ENCODE measurements around the gene SFT2D1.
"Not testable (repeated sequence)": the region's sequence is repeated elsewhere in the genome, so short reads cannot be mapped to it uniquely, and the experiment has no call there.

SFT2D1 gene

DNA sequence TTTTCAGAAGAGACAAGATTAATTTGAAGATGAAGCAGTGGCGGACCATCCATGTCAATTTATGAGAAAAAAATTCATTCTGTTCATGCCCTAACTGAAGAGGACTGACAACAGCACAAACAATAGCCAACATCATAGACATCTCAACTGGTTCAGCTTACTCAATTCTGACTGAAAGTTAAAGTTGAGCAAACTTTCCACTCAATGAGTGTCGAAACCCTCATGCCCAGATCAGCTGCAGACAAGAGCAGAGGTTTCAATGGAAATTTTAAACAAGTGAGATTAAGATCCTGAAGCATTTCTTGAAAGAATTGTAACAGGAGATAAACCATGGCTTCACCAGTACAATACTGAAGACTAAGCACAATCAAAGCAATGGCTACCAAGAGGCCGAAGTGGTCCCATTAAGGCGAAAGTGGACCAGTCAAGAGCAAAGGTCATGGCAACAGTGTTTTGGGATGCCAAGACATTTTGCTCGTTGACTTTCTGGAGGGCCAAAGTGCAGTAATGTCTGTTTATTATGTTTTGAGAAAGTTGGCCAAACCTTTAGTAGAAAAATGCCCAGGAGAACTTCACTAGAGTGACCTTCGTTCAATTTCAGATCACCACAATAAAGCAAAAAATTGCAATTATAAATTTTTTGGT is 6.1 kb upstream of the SFT2D1 start:
- Mint-ChIP-seq H3K4me1 (peaks cover 17% of the 10 kb centered on the region), H3K4me3 (no peak overlapping the region), H3K9me3 (peaks cover 14 to 16% of the 10 kb centered on the region in 2 donors), H3K27ac (no peak overlapping the region), H3K27me3 (peaks cover 27% of the 10 kb centered on the region)
- DNase-seq: no peak
- peak; percentile 57 for ATAC-seq

DNA sequence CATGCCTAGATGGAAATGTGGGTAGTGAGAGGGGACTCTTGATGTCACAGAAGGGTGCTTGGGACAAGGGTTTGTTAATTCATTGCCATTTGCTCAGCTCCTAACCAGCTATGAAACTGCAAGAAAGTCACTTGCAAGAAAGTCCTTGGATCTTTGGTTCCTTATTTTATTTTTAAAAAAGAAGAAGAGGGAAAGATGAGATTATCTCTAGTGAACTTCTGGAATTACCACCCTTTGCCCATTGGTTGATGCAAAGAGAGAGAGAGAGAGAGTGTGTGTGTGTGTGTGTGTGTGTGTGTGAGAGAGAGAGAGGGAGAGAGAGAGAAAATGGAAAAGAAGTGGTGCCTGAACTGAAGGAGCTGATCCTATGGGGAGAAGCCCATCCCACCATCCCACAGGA is 4.6 kb upstream of the SFT2D1 start:
- H3K27ac Mint-ChIP-seq: peak overlapping the region in 1 of 2 donors; percentile 82
- no peak for DNase-seq
- H3K4me1 Mint-ChIP-seq: peaks cover 19% of the 10 kb centered on the region
- H3K27me3 Mint-ChIP-seq: peaks cover 21% of the 10 kb centered on the region
- peaks cover 14% of the 10 kb centered on the region in 2 donors for H3K9me3 Mint-ChIP-seq
- no peak overlapping the region for H3K4me3 Mint-ChIP-seq
- no peak for ATAC-seq

DNA sequence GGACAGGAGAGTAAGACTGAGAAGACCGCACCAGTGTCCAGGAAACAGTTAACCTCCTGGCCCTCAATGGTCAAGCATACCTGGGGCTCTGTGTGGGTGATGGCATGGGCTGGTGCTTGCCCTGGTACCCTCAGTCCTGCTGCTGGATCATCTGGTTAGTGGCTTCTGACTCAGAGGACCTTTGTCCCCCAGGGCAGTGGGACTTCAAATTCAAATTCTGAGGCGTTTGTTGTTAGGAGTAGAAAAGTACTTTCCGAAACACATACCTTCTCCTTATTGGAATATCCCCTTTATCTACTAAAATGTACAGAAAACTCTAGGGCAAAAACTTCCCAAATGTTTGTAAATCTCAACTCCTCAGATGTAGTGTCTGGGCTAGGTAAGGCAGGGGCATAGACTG is 4.1 kb upstream of the SFT2D1 start:
- Mint-ChIP-seq H3K27me3 (peaks cover 16% of the 10 kb centered on the region), H3K4me1 (peaks cover 19% of the 10 kb centered on the region), H3K27ac (no peak overlapping the region), H3K9me3 (peaks cover 8 to 10% of the 10 kb centered on the region in 2 donors), H3K4me3 (no peak overlapping the region)
- no peak for ATAC-seq
- DNase-seq: no peak

DNA sequence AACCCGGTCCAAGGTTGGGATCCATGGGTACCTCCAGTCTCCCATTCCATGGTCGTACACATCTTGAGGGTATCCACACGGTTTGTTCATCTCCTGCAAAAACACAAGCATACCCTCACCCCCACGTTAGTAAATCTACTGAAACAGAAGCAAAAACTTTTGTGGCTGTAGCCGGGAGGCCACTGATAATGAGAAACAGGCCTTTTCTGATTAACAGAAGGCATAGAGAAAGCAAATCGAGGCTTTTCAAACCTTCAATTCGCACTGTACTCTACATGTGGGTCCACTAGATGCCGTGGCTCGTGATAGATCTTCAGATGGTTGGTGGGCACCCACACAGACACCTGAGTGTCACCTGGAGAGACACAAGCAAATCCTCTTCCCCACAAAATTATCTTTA is 3.3 kb upstream of the SFT2D1 start:
- H3K9me3 Mint-ChIP-seq, H3K4me3 Mint-ChIP-seq, H3K27ac Mint-ChIP-seq, ATAC-seq, DNase-seq: not testable (repeated sequence)
- Mint-ChIP-seq H3K27me3 (peaks cover 14% of the 10 kb centered on the region), H3K4me1 (peaks cover 19% of the 10 kb centered on the region)

DNA sequence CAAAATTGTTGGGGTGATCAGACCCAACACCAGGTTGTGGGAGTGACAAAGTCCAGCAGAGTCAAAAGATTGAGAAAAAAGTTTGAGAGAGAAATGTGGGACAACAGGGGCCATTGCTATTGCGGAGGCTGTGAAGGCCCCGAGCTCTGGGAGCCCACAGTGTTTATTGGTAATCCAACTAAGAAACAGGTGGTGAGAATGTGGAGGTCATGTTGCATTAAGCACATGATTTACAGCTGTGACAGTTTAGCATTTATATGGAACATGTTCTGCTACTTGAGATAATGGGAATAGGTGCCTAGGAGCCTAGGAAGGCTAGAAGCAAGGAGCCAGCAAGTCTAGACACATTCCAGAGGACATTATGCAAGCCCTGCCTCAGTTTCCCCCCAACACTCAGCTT is 2.6 kb upstream of the SFT2D1 start:
- DNase-seq, ATAC-seq, H3K27me3 Mint-ChIP-seq, H3K9me3 Mint-ChIP-seq, H3K27ac Mint-ChIP-seq, H3K4me3 Mint-ChIP-seq: not testable (repeated sequence)
- peaks cover 19% of the 10 kb centered on the region for H3K4me1 Mint-ChIP-seq

DNA sequence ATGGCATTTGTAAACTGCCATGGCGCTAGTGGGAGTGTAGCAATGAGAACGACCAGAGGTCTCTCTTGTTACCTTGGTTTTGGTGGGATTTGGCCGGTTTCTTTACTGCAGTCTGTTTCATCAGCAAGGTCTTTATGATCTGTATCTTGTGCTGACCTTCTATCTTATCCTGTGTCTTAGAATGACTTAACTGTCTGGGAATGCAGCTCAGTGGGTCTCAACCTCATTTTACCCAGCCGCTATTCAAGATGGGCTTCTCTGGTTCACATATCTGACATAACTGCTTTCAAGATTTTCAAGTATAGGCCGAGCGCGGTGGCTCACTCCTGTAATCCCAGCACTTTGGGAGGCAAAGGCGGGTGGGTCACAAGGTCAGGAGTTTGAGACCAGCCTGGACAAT is 1.9 kb upstream of the SFT2D1 start:
- peaks cover 19% of the 10 kb centered on the region for H3K4me1 Mint-ChIP-seq
- H3K9me3 Mint-ChIP-seq: peaks cover under 1 to 2% of the 10 kb centered on the region in 2 donors
- ATAC-seq: no peak
- no peak for DNase-seq
- H3K27ac Mint-ChIP-seq: no peak overlapping the region
- no peak overlapping the region for H3K4me3 Mint-ChIP-seq
- H3K27me3 Mint-ChIP-seq: peaks cover 10% of the 10 kb centered on the region

DNA sequence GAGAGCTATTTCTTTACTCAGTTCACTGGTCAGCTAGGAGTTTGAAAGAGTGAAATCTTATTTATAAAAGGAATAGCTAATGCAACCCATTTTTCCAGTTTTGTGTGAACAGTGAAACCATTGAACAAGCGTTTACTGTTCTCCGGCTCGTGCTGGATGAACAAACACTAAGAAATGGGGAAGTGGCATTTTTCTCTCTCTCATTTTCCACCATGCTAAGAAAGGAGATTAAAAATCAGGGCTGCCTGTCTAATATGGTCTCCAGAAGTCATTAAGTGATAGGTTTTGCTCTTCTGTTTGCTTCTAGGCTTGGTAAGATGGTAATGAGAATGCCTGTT is 774 bp upstream of the SFT2D1 start:
- H3K27me3 Mint-ChIP-seq: peaks cover 10% of the 10 kb centered on the region
- ATAC-seq (no peak), DNase-seq (no peak)
- H3K4me3 Mint-ChIP-seq: peak overlapping the region; percentile 76 to 86
- peaks cover 14% of the 10 kb centered on the region for H3K4me1 Mint-ChIP-seq
- no peaks in the 10 kb centered on the region for H3K9me3 Mint-ChIP-seq
- peak overlapping the region in 1 of 2 donors; percentile 14 for H3K27ac Mint-ChIP-seq

DNA sequence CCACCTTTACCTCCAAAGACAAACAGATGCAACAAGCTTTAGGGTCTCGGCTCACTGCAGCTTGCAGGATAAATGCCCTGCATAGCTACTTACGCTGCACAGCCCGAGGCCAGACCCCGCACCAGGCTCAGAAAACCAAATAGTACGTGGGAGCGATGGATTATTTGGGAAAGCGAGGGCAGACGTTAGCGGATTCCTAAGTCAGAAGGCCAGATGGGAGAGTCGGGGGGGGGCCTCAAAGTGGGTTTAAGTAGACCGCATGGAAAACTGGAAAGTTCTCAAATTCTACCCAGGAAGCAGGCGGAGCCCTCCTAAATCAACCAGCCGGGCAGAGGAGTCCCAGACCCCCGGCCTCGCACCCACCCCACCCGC is 382 bp downstream of the SFT2D1 start:
- Mint-ChIP-seq H3K9me3 (no peaks in the 10 kb centered on the region), H3K4me3 (peak overlapping the region; percentile 76 to 86)
- DNase-seq: no peak

DNA sequence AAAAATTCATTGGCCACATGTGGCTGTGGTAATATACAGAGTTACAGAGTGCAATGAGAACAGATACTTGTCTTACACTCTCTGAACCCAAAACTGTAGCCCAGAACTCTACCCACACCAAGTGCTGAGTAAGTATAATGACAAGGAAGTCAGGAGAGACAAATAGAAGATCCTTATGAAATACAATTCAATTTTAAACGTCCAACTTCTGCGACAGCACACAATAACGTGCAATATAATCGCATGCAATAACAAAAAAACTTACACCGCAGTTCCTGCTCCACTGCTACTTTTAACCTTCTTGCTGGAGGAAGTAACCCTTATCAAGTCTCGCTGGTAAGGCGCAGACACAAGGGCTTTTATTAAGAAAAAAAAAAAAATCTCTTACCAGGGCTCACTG is 881 bp downstream of the SFT2D1 start:
- peaks cover 8% of the 10 kb centered on the region for H3K4me1 Mint-ChIP-seq
- H3K27me3 Mint-ChIP-seq: peaks cover 10% of the 10 kb centered on the region
- H3K27ac Mint-ChIP-seq: peak overlapping the region; percentile 72 to 88
- no peak for DNase-seq
- ATAC-seq: peak; percentile 21
- peak overlapping the region; percentile 76 to 86 for H3K4me3 Mint-ChIP-seq
- no peaks in the 10 kb centered on the region for H3K9me3 Mint-ChIP-seq

More for the DNA sequence above, 382 bp downstream of the SFT2D1 start:
- Mint-ChIP-seq H3K27me3 (peaks cover 10% of the 10 kb centered on the region), H3K4me1 (peaks cover 4% of the 10 kb centered on the region), H3K27ac (peak overlapping the region; percentile 72 to 88)
- peak; percentile 35 for ATAC-seq

DNA sequence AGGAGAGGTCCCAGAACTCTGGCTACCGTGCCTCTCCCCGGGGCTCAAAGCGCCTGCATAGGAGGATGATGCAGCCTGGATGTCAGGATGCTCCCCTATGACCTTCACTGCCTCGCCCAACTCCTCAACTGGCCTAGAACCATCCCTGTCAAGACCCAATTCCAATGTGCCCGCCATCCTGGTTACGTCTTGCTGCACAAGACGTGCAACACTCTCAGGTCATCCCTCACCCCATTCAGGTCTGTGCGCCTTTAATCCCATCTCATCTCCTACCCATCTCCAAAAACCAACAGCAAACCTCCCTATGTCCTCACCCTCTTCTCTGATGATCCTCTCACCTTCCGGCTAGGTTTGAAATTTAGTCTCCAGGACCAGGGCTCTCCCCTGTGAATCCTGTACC is 3.5 kb downstream of the SFT2D1 start:
- DNase-seq (no peak), ATAC-seq (no peak)
- H3K9me3 Mint-ChIP-seq: no peaks in the 10 kb centered on the region
- no peaks in the 10 kb centered on the region for H3K27me3 Mint-ChIP-seq
- peaks cover 27% of the 10 kb centered on the region for H3K4me1 Mint-ChIP-seq
- H3K27ac Mint-ChIP-seq: no peak overlapping the region
- no peak overlapping the region for H3K4me3 Mint-ChIP-seq

DNA sequence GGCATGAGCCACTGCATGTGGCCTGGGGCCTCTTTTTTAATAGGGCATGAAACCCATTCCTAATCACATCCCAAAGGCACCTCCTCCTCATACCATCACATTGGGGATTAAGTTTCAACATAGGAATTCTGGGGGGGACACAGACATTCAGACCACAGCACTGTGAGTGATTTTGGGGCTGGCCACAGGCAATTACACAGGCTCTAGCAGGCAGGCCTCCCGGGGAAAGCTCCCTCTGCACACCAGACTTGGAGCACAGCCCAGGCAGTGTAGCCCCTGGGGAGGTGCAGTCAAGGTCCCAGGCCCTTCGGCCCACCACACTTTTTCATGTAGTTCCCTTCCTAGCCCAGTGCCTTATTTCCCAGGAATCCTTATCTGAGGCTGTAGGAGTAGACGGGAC is 5.5 kb downstream of the SFT2D1 start:
- Mint-ChIP-seq H3K4me1 (peaks cover 41% of the 10 kb centered on the region), H3K27me3 (no peaks in the 10 kb centered on the region), H3K27ac (no peak overlapping the region)

DNA sequence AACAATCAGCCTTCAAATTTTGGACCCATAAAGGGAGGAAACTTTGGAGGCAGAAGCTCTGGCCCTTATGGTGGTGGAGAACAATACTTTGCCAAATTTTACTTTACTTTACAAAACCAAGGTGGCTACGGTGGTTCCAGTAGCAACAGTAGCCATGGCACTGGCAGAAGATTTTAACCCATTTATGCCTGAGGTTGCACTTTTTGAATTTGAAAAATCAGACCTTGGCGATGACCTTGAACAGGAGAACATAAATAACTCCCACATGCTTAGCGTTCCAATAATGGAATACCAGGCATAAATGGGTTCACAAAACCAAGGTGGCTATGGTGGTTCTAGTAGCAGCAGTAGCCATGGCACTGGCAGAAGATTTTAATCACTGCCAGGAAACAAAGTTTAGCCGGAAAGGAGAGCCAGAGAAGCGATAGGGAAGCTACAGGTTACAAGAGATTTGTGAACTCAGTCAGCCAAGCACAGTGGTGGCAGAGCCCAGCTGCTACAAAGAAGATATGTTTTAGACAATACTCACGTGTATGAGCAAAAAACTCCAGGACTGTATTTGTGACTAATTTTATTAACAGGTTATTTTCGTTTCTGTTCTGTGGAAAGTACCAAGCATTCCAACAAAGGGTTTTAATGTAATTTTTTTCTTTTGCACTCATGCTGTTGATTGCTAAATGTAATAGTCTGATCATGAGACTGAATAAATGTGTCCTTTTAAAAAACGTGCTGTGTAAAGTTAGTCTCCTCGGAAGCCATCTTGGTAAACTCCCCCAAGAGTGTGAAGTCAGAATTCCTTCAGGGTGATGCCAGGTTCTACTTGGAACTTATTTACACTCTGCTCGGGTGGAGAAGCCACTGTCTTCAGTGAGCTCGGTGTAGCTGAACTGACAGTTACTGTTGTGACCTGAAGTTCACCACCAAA is 6.7 kb downstream of the SFT2D1 start:
- peaks cover 41% of the 10 kb centered on the region for H3K4me1 Mint-ChIP-seq
- DNase-seq (no peak), ATAC-seq (no peak)
- H3K9me3 Mint-ChIP-seq: no peaks in the 10 kb centered on the region
- H3K27me3 Mint-ChIP-seq: no peaks in the 10 kb centered on the region
- H3K4me3 Mint-ChIP-seq: no peak overlapping the region
- H3K27ac Mint-ChIP-seq: no peak overlapping the region

More for the DNA sequence above, 5.5 kb downstream of the SFT2D1 start:
- DNase-seq (no peak), ATAC-seq (no peak)
- Mint-ChIP-seq H3K9me3 (no peaks in the 10 kb centered on the region), H3K4me3 (no peak overlapping the region)

DNA sequence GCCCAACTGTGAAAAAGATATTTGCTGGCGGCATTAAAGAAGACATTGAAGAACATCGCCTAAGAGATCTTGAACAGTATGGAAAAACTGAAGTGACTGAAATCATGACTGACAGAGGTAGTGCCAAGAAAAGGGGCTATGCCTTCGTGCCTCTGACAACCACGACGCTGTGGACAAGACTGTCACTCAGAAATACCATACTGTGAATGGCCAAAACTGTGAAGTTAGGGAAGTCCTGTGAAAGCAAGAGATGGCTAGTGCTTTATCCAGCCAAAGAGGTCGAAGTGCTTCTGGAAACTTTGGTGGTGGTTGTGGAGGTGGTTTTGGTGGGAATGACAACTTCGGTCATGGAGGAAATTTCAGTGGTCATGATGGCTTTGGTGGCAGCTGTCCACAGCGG is 7.5 kb downstream of the SFT2D1 start:
- Mint-ChIP-seq H3K4me3 (no peak overlapping the region), H3K27me3 (no peaks in the 10 kb centered on the region), H3K27ac (no peak overlapping the region), H3K4me1 (peaks cover 41% of the 10 kb centered on the region), H3K9me3 (no peaks in the 10 kb centered on the region)
- DNase-seq: no peak
- no peak for ATAC-seq

DNA sequence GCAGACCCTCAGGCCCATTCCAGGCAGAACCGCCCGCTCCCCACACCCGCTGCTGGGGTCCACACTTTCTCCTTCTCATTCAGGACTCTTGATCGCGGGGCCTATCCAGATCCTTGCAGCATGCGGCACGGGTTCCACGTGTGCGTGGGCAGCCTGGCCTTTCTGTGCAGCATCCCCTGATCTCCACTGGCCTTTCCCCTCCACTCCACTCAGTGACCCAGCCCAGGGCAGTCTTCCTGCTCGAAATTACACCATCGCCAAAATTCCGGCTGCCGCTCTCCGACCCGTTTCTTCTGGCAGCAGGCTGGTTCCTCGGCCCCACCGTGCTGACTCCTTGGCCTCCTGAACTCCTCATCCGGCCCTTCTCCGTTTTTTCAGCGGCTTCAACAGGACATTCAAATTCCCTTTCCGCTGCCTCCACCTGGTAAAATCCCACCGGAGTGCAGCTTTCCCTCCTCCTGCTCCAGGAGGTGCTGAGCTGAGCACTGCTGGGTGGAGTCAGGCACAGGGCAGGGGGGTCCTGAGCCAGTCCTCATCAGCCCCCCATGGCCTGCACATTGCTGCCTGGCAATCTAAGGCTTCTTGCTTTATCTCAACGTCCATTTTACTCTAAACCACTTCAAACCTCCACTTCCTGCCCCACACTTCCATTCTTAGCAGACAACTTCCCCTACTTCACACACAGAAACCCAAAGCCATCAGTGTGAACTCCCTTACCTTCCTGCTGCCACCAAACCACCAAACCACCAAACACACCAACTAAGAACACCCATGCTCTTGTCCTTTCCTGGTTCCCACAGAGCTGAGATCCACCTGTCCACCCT is 9.0 kb downstream of the SFT2D1 start:
- Mint-ChIP-seq H3K27me3 (no peaks in the 10 kb centered on the region), H3K9me3 (no peaks in the 10 kb centered on the region), H3K4me1 (peaks cover 47% of the 10 kb centered on the region), H3K27ac (peak overlapping the region; percentile 4 to 71), H3K4me3 (peak overlapping the region; percentile 66 to 83)
- DNase-seq (peak; percentile 17 to 60), ATAC-seq (peak; percentile 97)

DNA sequence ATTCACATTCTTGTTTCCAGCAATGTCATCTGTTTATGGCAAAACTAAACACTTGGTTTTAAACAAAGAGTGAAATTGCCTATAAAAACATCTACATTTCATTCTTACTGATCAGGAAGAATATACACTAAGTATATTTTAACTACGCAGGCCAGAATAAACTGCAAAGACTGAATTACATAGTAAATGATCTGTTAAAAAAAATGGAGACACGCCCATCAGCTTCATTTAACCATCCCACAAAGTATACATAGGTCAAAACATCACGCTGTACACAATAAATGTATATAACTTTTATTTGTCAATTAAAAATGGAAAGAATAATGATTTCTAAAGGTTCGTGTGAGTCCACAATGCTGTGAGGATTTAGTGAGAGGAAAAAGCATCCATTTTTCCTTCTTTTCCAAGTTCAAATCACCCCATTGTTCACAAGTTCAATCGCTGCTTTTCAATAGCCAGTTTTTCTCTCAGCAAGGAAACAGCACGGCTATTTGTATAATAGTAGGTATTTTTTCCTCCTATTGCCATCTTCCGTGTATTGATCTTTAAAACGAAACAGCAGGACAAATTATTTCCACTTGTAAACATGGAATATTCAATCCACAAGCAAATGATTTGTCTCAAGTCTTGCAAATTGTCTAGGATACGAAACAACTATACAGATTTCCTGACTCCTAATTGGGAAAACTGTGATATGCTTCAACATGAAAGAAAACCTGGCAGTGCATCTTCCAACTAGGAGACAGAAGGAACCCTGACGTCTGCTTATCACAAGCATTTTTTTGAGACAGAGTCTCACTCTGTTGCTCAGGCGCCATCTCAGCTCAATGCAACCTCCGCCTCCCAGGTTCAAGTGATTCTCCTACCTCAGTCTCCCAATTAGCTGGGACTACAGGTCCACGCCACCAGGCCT is 10.6 kb downstream of the SFT2D1 start:
- no peak overlapping the region for H3K27ac Mint-ChIP-seq
- peaks cover 46% of the 10 kb centered on the region for H3K4me1 Mint-ChIP-seq
- no peak overlapping the region for H3K4me3 Mint-ChIP-seq
- DNase-seq (no peak), ATAC-seq (no peak)
- H3K27me3 Mint-ChIP-seq: no peaks in the 10 kb centered on the region
- no peaks in the 10 kb centered on the region for H3K9me3 Mint-ChIP-seq
